GM19452 (cell line): ENCODE results near the gene IPO4.
A peak's percentile ranks its signal among the peaks of the same experiment; 100 is the strongest.

ENCODE experiments used
- ATAC-seq: cut with Tn5 transposase; IDR thresholded peaks from one replicate; pipeline ENCODE4 v1.9.1; 2021; ENCODE audit not compliant: unreplicated experiment

IPO4 gene

DNA sequence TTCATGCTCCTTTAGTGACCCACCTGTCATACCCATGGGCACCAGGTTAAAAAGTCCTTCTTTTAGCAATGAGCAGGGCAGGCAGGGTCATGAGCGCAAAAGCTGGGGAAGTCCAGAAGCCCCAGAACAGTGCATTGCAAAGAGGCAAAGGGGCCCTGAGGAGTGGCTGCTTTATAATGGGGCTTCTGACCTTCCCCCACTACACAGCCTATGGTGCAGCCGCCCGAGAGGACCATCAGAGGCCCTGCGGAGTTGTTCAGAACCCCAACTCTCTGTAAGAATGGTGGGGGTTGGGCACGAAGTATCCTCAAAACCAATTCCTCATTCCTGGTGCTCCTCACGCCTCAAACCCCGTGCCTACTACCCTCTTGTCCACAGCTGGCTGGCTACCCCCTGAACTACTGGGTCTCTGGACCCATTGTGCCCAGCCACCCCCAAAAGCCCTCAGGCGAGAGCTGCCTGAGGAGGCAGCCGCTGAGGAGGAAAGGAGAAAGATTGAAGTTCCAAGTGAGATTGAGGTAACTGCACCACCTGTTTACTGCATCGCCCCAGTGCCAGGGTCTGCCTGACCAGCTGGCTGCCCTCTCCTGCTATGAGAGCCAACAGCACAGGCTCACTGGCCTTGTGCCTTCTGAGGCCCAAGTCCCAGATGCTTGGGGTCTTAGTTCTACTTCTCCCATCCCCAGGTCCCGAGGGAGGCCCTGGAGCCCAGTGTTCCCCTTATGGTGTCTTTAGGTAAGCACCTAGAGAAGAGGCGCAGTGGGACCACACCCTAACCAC, 10.0 kb downstream of the IPO4 start:
- no peak for ATAC-seq

DNA sequence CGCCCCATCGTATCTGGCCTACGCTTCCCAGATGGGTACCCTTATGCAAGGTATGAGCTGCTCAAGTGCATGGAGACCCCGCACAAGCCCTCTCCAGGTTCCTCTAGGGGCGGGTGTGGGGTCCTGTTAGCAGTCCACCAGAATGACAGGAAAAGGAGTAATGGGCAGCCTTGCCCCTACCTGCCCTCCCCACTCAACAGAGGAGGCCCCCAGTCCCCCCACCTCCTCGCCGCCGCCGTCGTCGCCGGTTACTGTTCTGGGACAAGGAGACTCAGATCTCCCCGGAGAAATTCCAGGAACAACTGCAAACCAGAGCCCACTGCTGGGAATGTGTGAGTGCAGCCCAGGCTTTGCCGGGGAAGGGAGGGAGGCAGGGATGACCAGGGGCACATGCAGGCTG, 10.7 kb downstream of the IPO4 start:
- no peak for ATAC-seq

DNA sequence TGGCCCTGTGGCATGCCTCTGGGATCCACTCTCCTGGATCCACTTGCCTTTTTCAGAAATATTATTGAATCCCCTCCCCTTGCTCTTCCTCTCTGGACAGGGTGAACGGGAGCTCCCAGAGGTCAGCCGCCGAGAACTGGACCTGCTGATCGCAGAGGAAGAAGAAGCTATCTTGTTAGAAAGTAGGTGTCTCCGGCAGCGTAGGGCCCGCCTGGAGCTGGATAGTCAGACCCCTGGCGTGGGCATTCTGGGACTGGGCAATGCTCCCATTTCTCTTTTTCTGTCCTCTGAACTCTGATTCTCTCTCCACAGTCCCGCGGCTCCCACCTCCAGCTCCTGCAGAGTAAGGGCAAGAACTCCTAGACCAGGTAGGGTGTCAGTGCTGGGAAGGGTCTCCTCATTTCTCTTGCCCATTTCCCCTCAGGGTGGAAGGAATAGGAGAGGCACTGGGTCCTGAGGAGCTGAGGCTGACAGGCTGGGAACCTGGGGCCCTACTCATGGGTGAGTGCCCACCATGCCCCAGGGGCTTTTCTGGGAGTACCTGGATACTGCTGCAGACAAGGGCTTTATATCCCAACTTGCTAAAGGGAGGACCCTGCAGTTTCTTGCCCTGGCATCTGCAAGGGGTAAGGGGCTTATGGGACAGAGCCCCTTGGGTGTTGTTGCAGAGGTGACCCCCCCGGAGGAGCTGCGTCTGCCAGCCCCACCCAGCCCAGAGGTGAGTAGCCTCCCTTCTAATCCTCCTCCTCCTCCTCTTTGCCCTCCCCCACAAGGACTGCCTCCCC, 11.4 kb downstream of the IPO4 start:
- no peak for ATAC-seq

DNA sequence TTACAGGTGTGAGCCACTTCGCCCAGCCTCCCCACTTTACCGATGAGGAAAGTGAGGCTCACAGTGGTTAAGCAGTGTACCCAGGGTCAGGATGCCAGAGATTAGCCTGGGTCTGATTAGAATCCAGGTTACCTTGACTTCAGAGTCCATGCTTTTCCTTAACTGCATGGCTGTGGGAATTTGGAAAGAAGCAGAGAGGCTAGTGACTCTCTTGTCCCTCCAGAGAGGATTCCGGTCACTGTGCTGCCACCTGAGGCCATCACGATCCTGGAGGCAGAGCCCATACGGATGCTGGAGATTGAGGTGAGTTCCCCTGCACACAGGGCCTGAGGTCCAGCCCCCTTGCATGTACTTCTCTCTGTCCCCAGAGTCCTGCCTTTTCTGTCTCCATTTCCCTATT, 12.0 kb downstream of the IPO4 start:
- no peak for ATAC-seq

GRCh38 chr14:24172871-24173281, 15.7 kb downstream of the IPO4 start:
- no peak for ATAC-seq

GRCh38 chr14:24172261-24172860, 16.3 kb downstream of the IPO4 start:
- ATAC-seq: no peak

GRCh38 chr14:24171422-24172260, 17.0 kb downstream of the IPO4 start, which contains the start of gene REC8:
TSS of gene REC8 (plus strand) at chr14:24172080. CDS start at chr14:24172553, 473 bp downstream.
- ATAC-seq: peak; percentile 77

- ATAC-seq: no peak
Measured at GRCh38 chr14:24167469-24168114, 21.0 kb downstream of the IPO4 start.

DNA sequence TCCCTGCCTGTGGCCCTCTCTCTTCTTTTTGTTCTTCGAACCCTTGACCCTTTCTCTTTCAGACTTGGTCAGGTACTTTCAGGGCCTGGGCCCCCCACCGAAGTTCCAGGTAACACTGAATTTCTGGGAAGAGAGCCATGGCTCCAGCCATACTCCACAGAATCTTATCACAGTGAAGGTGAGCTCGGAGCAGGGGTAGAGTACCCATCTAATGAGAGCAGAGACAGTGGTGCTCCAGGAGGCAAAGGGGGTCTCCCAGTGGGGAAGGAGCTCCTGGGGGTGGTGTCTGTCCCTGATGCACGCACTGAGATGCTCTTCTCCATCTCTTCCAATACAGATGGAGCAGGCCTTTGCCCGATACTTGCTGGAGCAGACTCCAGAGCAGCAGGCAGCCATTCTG, 22.8 kb downstream of the IPO4 start:
- no peak for ATAC-seq

GRCh38 chr14:24164518-24164991, 24.1 kb downstream of the IPO4 start:
- ATAC-seq: no peak

DNA sequence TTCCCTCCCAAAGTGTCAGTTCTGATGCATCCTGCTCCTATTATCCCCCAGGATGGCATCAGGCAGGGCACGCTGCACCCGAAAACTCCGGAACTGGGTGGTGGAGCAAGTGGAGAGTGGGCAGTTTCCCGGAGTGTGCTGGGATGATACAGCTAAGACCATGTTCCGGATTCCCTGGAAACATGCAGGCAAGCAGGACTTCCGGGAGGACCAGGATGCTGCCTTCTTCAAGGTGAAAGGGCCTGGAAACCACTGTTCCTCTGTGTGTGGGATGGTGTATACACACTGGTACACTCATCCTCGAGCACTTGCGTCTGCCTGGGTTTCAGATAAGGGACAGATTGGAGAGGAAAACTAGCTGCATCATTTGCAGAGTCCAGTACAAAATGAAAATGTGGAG, 26.5 kb downstream of the IPO4 start:
- no peak for ATAC-seq

- peak; percentile 81 for ATAC-seq
Measured at GRCh38 chr14:24160850-24161804, 27.5 kb downstream of the IPO4 start, which contains the start of gene IRF9. TSS of gene IRF9 (plus strand) at chr14:24161265. CDS start at chr14:24162145, 880 bp downstream.

DNA sequence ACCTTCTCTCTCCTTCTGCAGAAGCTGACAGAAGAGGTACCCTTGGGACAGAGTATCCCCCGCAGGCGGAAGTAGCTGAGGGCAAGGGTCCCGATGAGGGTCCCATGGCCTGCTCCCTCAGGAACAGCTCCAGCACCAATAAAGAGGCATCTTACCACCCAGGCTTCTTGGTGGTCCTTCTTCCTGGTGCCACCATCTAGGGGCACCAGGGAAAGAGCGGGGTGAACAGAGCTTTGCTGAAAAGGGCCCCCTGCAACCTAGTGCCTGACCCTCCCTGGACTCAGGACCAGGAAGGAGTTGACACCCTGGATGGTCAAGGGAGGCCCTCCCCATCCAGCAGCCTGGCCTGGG, 28.1 kb downstream of the IPO4 start:
- no peak for ATAC-seq

DNA sequence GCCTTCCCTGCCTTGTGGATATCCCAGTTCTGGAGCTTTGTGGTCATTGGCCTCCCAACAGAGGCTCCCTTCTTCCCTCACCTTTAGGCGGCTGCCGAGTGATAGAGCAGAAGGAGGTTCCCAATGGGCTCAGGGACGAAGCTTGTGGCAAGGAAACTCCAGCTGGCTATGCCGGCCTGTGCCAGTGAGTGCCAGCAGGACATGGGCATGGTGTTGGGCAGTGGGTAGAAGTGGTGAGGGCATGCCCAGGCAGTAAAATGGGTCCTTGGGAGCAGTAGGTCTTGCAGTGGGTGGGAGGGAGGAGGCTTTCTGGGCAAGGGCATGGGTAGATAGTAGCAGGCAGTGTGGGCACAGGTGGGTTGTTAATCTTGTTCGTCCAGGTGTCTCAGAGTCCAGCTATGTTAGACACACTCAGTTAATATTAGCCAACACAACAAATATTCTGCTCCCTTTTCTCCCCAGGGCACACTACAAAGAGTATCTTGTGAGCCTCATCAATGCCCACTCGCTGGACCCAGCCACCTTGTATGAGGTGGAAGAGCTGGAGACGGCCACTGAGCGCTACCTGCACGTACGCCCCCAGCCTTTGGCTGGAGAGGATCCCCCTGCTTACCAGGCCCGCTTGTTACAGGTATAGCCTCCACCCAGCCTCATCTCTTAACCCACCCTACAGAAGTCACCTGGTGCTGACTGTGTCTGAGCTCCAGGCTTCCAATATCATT, 28.7 kb downstream of the IPO4 start:
- no peak for ATAC-seq

DNA sequence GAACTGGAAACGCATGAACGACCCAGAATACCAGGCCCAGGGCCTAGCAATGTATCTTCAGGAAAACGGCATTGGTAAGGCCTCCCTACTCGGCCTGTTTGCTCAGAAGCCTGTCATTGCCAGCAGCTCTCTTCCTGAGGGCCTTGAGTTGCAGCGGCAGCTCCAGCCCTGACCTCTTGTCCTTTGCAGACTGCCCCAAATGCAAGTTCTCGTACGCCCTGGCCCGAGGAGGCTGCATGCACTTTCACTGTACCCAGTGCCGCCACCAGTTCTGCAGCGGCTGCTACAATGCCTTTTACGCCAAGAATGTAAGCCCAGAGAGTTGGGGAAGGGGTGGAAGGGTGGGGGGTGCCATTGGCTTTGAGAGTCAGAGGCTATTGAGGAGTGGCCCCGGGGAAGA, 31.3 kb downstream of the IPO4 start:
- ATAC-seq: no peak

- no peak for ATAC-seq
Measured at GRCh38 chr14:24156840-24157239, 31.8 kb downstream of the IPO4 start.

- no peak for ATAC-seq
Measured at GRCh38 chr14:24155100-24155499, 33.5 kb downstream of the IPO4 start.

DNA sequence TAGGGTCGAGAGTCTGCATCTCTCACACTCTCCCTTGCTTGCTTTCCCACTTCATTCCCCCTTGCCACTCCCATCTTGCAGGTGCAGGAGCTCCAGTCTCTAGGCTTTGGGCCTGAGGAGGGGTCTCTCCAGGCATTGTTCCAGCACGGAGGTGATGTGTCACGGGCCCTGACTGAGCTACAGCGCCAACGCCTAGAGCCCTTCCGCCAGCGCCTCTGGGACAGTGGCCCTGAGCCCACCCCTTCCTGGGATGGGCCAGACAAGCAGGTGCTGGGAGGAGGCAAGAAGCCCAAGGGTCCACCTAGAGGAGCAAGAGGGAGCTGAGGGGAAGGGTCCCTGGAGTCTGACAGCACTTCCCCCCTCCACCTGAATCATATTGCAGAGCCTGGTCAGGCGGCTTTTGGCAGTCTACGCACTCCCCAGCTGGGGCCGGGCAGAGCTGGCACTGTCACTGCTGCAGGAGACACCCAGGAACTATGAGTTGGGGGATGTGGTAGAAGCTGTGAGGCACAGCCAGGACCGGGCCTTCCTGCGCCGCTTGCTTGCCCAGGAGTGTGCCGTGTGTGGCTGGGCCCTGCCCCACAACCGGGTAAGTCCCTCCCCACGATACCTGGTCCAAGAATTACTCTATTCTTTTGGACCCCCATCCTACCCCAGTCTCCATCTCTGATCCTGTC, 37.1 kb downstream of the IPO4 start:
- no peak for ATAC-seq
